Sciatic nerve (tissue), 2 donors: ENCODE measurements around the gene SCYL3. TPM values are rescaled to one million over a fixed set of nuclear protein-coding genes. Genes with fewer than 3 reads are reported as not detected.

Source experiments
- ATAC-seq: fragments of 200-7000 bp; cut with Tn5 transposase; one replicate; pipeline ENCODE4 v1.9.1; 2020; ENCODE audit warnings: mild to moderate bottlenecking, moderate library complexity
- DNase-seq: peaks from one replicate; pipeline ENCODE4 v3.0.0-alpha.2; 2020; ENCODE audit warnings: low spot score
- intact Hi-C: fragments of 100-400 bp; cut with DNase I; formaldehyde crosslinking; loops from one replicate; pipeline ENCODE4 v1.14.2; 2022
- total RNA-seq: library from RNA; stranded (reverse); fragmentation: NEBNext Ultra II Directional; extraction: Animal tissue kit (Norgen Biotek cat#: 25700); gene quantifications from one replicate; pipeline ENCODE4 v1.2.1, GENCODE V29; 2021
- donor health status: DM: no; HTN: no; CAD: no.
- donor health status: DM: no; HTN: no; CAD: no.

The SCYL3 gene
- total RNA-seq, 1 donor from 2014 or later = 12.1 TPM

DNA sequence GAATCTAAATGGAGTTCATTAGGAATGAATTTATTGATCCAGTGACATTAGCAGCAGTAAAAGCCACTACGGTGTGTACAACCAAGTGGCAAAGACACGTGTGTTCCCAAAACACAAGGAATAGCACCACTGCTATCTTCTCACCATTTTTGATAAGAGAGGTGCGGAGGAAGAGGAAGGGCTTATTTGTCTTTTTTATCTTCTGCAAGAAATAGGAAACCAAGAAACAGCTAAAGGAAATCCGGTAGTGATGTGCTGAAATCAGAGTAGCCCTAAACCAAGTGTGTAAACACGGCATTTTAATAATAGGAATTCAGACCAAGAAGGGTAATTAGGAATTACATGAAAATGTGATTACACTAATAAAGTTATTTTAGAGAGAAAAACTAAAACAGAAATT lies 9.1 kb upstream of the SCYL3 start:
- intact Hi-C loops = no loop called here
- no peak for ATAC-seq
- no peak for DNase-seq

GRCh38 chr1:169901115-169901514 lies 7.4 kb upstream of the SCYL3 start:
- no peak for ATAC-seq
- no peak for DNase-seq
- intact Hi-C loops = no loop called here

DNA sequence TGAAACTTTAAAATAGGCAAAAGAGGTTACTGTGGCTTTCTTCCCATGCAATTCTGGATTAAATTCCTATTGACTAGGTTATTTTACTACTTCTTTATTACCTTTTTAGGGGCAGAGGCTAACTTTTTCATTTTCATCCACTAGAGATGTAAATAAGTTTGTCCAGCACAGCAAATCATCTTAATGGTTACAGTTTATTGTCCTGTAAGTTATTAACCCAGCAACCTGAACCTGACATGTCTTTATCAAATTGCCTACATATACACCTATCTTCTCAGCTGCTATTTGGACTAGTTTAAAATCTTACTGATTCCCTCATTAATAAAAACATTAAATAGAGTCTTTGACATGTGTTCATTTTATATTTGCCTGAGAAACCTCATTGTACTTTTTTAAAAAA lies 6.9 kb upstream of the SCYL3 start:
- ATAC-seq (no peak), DNase-seq (no peak)
- intact Hi-C loops = no loop called here

DNA sequence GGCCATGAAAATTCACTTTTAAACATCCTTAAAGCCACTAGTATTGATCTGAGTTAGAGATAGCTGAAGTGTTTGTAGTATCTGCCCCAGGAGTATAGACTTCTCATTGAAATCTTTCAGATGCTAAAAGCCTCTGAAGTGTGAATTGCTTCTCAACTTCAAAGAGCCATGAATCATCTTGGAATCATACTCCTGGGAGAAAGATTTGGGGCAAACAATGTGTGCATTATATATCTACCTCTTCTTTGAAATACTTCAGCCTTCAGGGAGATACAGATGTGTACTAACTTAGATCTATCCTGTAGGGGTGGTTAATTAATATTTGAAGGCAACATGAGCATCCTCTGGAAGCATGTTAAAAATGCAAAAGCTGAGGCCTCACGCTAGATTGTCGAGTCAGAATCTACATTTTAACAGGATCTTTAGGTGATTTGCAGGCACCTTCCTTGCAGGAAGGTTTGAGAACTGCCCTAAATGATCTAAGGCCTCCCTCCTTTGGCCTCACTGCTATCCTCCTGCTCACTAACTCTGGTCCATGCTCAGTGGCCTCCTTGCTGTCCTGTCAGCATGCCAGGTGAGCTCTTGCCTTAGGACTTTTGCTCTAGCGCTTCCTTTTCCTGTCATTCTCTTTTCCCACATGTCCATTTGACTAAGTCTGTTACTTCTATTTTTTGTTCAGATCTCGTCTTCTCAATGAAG lies 6.0 kb upstream of the SCYL3 start:
- DNase-seq = no peak
- intact Hi-C loops = no loop called here
- ATAC-seq = no peak

DNA sequence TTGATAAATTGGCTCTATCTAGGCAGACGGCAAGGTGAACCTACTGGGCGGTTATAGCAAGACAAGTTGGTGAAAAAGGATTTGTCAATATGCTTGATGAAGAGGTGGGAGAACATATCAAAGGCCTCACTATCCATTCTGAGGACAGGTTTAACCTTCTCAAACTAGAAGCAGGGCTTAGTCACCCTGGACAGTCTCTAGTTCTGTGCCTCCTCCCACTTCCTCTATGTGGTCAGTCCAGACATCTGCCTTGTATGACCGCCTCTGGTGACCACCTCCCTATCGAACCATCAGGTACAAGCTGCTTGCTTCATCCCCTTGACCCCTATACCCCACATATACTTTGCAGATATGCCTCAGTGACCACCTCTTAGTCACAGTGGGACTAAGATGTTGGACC lies 2.3 kb upstream of the SCYL3 start:
- intact Hi-C loops = no loop called here
- no peak for ATAC-seq
- no peak for DNase-seq

DNA sequence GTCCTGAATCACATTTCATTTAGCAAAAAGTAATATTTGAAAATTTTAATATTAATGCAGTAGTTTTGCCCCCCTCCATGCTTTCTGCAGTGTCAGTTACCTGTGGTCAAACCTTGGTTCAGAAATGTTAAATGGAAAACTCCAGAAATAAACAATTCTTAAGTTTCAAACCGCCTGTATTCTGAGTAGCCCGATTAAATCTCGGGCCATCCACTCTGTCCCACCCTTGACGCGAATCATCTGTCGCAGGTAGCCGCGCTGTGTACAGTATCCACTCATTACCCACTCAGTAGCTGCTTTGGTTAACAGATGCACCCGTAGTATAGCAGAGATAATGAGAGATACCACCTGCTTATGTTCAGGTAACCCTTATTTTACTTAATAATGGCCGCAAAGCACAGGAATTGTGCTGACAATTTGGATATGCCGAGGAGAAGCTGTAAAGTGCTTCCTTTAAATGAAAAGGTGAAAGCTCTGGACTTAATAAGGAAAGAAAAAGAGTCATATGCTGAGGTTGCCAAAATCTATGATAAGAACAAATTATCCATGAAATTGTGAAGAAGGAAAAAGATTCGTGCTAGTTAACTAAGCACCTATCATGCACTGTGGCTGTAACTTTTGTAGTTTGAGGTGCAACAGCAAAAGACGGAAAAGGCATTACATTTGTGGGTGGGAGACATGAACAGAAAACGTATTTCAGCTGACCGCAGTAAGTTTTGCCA lies 889 bp upstream of the SCYL3 start:
- peak; percentile 8 for ATAC-seq
- DNase-seq = no peak
- intact Hi-C loops = no loop called here

DNA sequence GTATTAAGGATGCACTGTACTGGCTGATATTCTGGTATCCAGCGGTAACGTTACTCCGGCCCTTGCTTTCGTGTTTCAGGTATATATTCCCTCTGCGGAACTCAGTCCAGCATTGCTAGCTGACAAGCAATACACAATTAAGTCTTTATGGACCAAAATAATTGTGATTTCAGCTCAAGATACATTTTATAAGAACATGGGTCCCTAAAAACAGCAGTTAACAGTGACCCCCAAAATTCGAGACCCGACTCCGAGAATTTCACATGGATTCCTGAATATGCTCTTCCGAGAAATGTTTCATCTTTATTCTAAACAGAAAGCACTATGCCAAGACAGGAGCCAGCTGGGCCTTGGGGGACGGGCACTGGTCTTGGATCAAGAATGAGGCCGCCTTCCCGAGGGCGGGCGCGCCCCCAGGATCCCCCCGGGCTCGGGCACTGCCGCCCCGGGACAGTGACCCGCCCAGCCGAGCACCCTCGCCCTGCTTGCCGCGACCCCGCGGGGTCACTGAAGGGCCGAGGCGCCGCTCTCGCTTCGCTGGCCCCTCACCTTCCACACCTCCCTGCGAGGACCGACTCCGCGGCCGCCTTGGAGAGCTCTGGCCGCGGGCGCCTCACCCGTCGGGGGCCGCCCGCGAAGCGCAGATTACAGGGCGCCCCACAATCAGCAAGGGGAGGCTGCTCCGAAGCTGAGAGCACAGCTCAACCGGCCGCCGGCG lies 610 bp downstream of the SCYL3 start:
- DNase-seq = peak; percentile 67
- ATAC-seq = no peak
- intact Hi-C loops = no loop called here

GRCh38 chr1:169892176-169892926 lies 1.3 kb downstream of the SCYL3 start:
- intact Hi-C loops = no loop called here
- DNase-seq (no peak), ATAC-seq (no peak)

DNA sequence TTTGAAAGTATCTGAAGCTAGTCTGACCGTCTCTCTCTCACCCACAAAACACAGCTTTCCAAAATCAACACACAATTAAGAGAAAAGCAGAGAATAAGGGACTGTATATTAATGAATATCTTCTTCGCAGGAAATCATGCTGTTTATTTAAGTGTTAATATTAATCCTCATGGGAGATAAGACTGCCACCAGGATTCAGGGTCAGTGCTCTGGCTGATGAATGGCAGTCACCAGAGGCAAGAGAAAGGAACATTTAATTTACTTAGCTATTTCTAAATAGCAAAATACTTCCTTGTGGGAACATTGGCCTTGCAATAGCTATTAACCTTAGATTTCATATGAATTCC lies 2.2 kb downstream of the SCYL3 start:
- DNase-seq = no peak
- intact Hi-C loops = no loop called here
- ATAC-seq = no peak

GRCh38 chr1:169890761-169891538 lies 2.7 kb downstream of the SCYL3 start:
- no peak for DNase-seq
- no peak for ATAC-seq
- intact Hi-C loops = no loop called here

DNA sequence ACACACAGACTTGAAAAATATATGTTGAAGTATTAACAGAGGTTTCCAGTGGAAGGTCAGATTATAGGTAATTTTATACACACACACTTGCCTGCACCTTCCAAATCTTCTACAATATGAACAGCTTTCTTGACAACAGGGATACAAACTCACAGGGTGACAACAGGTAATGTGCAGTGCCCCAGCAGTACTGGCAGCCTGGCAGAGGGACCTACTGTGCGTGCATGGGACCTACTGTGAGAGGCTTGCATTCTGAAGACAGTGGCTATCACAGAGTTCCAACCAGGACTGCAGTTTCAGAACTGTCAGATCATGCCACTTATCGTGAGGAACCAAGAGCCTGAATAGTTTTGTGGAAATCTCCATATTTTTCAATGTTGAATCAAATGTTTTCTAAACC lies 3.8 kb downstream of the SCYL3 start:
- no peak for DNase-seq
- intact Hi-C loops = no loop called here
- ATAC-seq = no peak

GRCh38 chr1:169886931-169887330 lies 6.8 kb downstream of the SCYL3 start:
- DNase-seq (no peak), ATAC-seq (no peak)
- intact Hi-C loops = no loop called here

DNA sequence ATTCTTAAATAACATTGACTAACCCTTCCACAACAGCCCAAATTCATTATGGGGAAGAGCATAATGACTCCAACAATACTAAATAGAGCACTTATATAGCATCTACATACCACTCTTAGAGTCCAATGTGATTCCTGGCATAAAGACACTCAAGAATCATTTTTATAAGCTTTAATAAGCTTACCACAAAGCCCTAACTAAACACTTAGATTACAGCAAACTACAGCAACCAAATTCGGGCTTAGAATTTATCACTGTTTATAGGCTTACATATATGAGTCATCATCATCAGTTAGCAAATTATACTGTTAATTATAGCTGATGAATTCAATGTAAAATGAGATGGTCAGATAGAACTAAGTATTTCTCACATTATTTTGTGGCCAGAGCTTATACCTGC lies 7.3 kb downstream of the SCYL3 start:
- DNase-seq (no peak), ATAC-seq (no peak)
- intact Hi-C loops = no loop called here

- intact Hi-C loops = no loop called here
- DNase-seq (no peak), ATAC-seq (no peak)
Measured at GRCh38 chr1:169885207-169885606, 8.5 kb downstream of the SCYL3 start.

GRCh38 chr1:169884634-169885033 lies 9.1 kb downstream of the SCYL3 start:
- intact Hi-C loops = no loop called here
- no peak for DNase-seq
- no peak for ATAC-seq

- DNase-seq = no peak
- no peak for ATAC-seq
- intact Hi-C loops = no loop called here
Measured at GRCh38 chr1:169882039-169882511, 11.6 kb downstream of the SCYL3 start.

DNA sequence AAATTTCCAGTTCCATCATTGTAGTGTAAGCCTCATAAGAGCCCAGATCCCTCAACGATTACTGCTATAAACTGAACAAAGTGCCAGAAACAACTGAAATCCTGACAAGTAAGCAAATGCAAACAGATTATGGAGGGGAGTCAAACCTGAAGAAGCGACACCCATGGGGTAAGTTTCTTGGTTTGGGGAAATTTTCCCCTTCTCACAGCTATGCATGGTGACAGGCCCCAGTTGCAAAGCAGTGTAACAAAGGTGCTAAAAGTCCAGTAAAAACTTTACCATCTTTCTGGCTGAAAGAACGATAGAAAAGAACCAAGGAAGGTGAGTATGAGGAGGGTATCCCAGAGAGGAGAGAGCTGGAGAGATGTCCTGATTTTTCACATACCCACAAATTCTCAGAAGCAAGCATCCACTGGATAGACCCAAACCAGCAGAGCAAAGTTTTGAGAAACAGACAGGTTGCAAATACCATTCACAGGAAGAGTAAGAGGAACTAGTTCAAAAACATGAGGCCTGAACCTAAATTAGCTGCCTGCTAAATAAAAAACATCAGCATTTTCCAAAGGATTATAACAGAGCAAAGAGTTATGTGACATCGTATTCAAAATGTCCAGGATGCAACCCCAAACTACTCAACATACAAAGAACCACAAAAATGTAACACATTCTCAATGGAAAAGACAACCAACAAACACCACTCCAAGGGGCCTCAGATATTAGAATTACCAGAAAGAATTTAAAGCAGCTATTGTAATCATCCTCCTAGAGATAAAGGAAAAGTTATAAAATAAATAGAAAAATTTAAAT lies 14.5 kb downstream of the SCYL3 start:
- DNase-seq = no peak
- intact Hi-C loops = no loop called here
- ATAC-seq = no peak

- DNase-seq = no peak
- intact Hi-C loops = no loop called here
- ATAC-seq = no peak
Measured at GRCh38 chr1:169878498-169878897, 15.2 kb downstream of the SCYL3 start.
